NOMO-1 (cell line): ENCODE measurements around the gene NQO1.
A peak's percentile ranks its signal among the peaks of the same experiment; 100 is the strongest.
"Not testable (repeated sequence)": the region's sequence is repeated elsewhere in the genome, so short reads cannot be mapped to it uniquely, and the experiment has no call there.

Experiments used
- DNase-seq, 2 experiments: peaks; one replicate each; lab custom pipeline; 2025; ENCODE audit not compliant: unreplicated experiment in 2 of 2; lab: John Stamatoyannopoulos, UW

Gene NQO1

GRCh38 chr16:69744363-69745231 is 18.2 kb upstream of the NQO1 start:
- DNase-seq: no peak

GRCh38 chr16:69741951-69742904 is 15.9 kb upstream of the NQO1 start:
- DNase-seq: no peak

GRCh38 chr16:69741519-69741918 is 15.2 kb upstream of the NQO1 start:
- DNase-seq: no peak

- no peak for DNase-seq
Observed at GRCh38 chr16:69732101-69732500, 5.7 kb upstream of the NQO1 start.

- not testable (repeated sequence) for DNase-seq
Observed at GRCh38 chr16:69731280-69731679, 4.9 kb upstream of the NQO1 start.

- not testable (repeated sequence) for DNase-seq
Observed at GRCh38 chr16:69729030-69729429, 2.7 kb upstream of the NQO1 start.

- no peak for DNase-seq
Observed at GRCh38 chr16:69727916-69728270, 1.5 kb upstream of the NQO1 start.

- DNase-seq: no peak
Observed at GRCh38 chr16:69725480-69726312, 664 bp downstream of the NQO1 start.

GRCh38 chr16:69724981-69725479 is 1.3 kb downstream of the NQO1 start:
- peak; percentile 2 to 13 for DNase-seq

- no peak for DNase-seq
Observed at GRCh38 chr16:69724414-69724873, 1.9 kb downstream of the NQO1 start.

GRCh38 chr16:69721441-69721957 is 4.9 kb downstream of the NQO1 start:
- no peak for DNase-seq

- DNase-seq: no peak
Observed at GRCh38 chr16:69720822-69721430, 5.4 kb downstream of the NQO1 start.

- DNase-seq: no peak
Observed at GRCh38 chr16:69718111-69718764, 8.1 kb downstream of the NQO1 start.

GRCh38 chr16:69717066-69717465 is 9.3 kb downstream of the NQO1 start:
- DNase-seq: no peak

GRCh38 chr16:69712914-69713581 is 13.3 kb downstream of the NQO1 start:
- DNase-seq: no peak

GRCh38 chr16:69712277-69712676 is 14.1 kb downstream of the NQO1 start:
- no peak for DNase-seq

- DNase-seq: no peak
Observed at GRCh38 chr16:69711115-69711740, 15.1 kb downstream of the NQO1 start.

GRCh38 chr16:69709456-69710084 is 16.8 kb downstream of the NQO1 start:
- peak in 1 of 2 experiments; percentile 73 for DNase-seq
